Measurements from ENCODE around the gene BICC1.

The BICC1 gene

GRCh38 chr10:58516119-58516518, 3.4 kb downstream of the BICC1 start:
- DNase-seq (ENCODE audit: low read depth) = no peak

GRCh38 chr10:58516671-58517070, 4.0 kb downstream of the BICC1 start:
- no peak for DNase-seq (ENCODE audit: low read depth)

GRCh38 chr10:58517081-58517480, 4.4 kb downstream of the BICC1 start:
- DNase-seq (ENCODE audit: low read depth) = no peak

- DNase-seq (ENCODE audit: low read depth) = no peak
Observed at GRCh38 chr10:58517491-58518355, 5.1 kb downstream of the BICC1 start.

- DNase-seq (ENCODE audit: low read depth) = no peak
Observed at GRCh38 chr10:58518775-58519174, 6.1 kb downstream of the BICC1 start.

- no peak for DNase-seq (ENCODE audit: low read depth)
Observed at GRCh38 chr10:58529077-58529728, 16.5 kb downstream of the BICC1 start.

GRCh38 chr10:58531084-58531695, 18.5 kb downstream of the BICC1 start:
- DNase-seq (ENCODE audit: low read depth) = no peak

GRCh38 chr10:58535311-58535710, 22.6 kb downstream of the BICC1 start:
- DNase-seq (ENCODE audit: low read depth) = no peak

GRCh38 chr10:58543141-58543540, 30.5 kb downstream of the BICC1 start:
- DNase-seq (ENCODE audit: low read depth) = no peak

GRCh38 chr10:58544135-58544534, 31.5 kb downstream of the BICC1 start:
- no peak for DNase-seq (ENCODE audit: low read depth)

- no peak for DNase-seq (ENCODE audit: low read depth)
Observed at GRCh38 chr10:58545427-58545826, 32.8 kb downstream of the BICC1 start.

GRCh38 chr10:58546137-58546536, 33.5 kb downstream of the BICC1 start:
- no peak for DNase-seq (ENCODE audit: low read depth)

GRCh38 chr10:58546722-58547445, 34.2 kb downstream of the BICC1 start:
- no peak for DNase-seq (ENCODE audit: low read depth)

- no peak for DNase-seq (ENCODE audit: low read depth)
Observed at GRCh38 chr10:58547963-58548362, 35.3 kb downstream of the BICC1 start.

- DNase-seq (ENCODE audit: low read depth) = no peak
Observed at GRCh38 chr10:58554316-58554715, 41.6 kb downstream of the BICC1 start.

- DNase-seq (ENCODE audit: low read depth) = no peak
Observed at GRCh38 chr10:58555170-58555929, 42.7 kb downstream of the BICC1 start.

- no peak for DNase-seq (ENCODE audit: low read depth)
Observed at GRCh38 chr10:58555930-58556311, 43.2 kb downstream of the BICC1 start.

GRCh38 chr10:58556516-58557165, 44.0 kb downstream of the BICC1 start:
- DNase-seq (ENCODE audit: low read depth) = no peak

GRCh38 chr10:58557714-58558113, 45.0 kb downstream of the BICC1 start:
- DNase-seq (ENCODE audit: low read depth) = no peak

GRCh38 chr10:58560068-58560467, 47.4 kb downstream of the BICC1 start:
- no peak for DNase-seq (ENCODE audit: low read depth)

GRCh38 chr10:58565271-58565670, 52.6 kb downstream of the BICC1 start:
- DNase-seq (ENCODE audit: low read depth) = no peak

All from GM04503 (cell line).